BJ (cell line): Measurements from ENCODE around the gene INSC. TPM values are rescaled to one million over a fixed set of nuclear protein-coding genes. Genes with fewer than 3 reads are reported as not detected.

ENCODE experiments used
- CTCF ChIA-PET: fragments of 350-600 bp; formaldehyde crosslinking; extraction: SDS; loops from one replicate; lab custom pipeline; 2021; ENCODE audit warnings: antibody characterized with exemption, inconsistent platforms; lab: Yijun Ruan, JAX
- POLR2A ChIA-PET: fragments of 300-600 bp; sonication (Branson Sonifier 250); formaldehyde crosslinking; extraction: SDS; loops from one replicate; lab custom pipeline; 2021; ENCODE audit warnings: antibody characterized with exemption; lab: Charles Lee
- DNase-seq: peaks from one replicate; pipeline ENCODE4 v3.0.0-alpha.2; 2011; ENCODE audit warnings: low read depth
- H3K27me3 ChIP-seq: 2 replicates; pipeline ENCODE4 v1.6.0; 2011; ENCODE audit warnings: low read length; ENCODE audit not compliant: control insufficient read depth, insufficient read depth
- H3K36me3 ChIP-seq: 2 replicates; pipeline ENCODE4 v1.5.1; 2011; ENCODE audit warnings: low read length; ENCODE audit not compliant: control insufficient read depth, insufficient read depth
- H3K4me3 ChIP-seq: 2 replicates; pipeline ENCODE4 v1.5.1; 2011; ENCODE audit warnings: low read depth, mild to moderate bottlenecking, control low read depth, low read length
- CTCF ChIP-seq: IDR thresholded peaks from 2 replicates; pipeline ENCODE4 v1.5.1; 2011; ENCODE audit warnings: low read depth, mild to moderate bottlenecking, control low read depth, inconsistent platforms, low read length, moderate library complexity; ENCODE audit not compliant: insufficient read depth
- polyA plus RNA-seq: library from polyadenylated mRNA; depleted of rRNA; stranded (reverse); fragments of >200 nt; gene quantifications from 2 replicates; pipeline ENCODE4 v1.2.3, GENCODE V29; 2011

INSC gene
- polyA plus RNA-seq, 1 experiment = 0.10 TPM

- POLR2A ChIA-PET = no interaction called here
Measured at GRCh38 chr11:15145615-15146014, 30.9 kb downstream of the INSC start.

GRCh38 chr11:15146271-15147003 lies 31.7 kb downstream of the INSC start:
- ChIA-PET POLR2A (interaction anchor here (0.6 kb wide), 1 partner anchor 39 kb away, joined by 3 read pairs; no protein-coding TSS in a partner anchor), CTCF (interaction anchor here (1.2 to 2.9 kb wide), 3 partner anchors 10 to 34 kb away, joined by 3 to 10 read pairs (median 5); no protein-coding TSS in a partner anchor)
- no peaks in the 10 kb centered on the region for H3K36me3 ChIP-seq
- TF ChIP-seq CTCF = no peak
- no peak for DNase-seq
- H3K27me3 ChIP-seq = no peaks in the 10 kb centered on the region
- no peak overlapping the region for H3K4me3 ChIP-seq

More at GRCh38 chr11:15145615-15146014, 30.9 kb downstream of the INSC start:
- CTCF ChIA-PET = interaction anchor here (1.0 to 2.9 kb wide), 3 partner anchors 13 to 45 kb away, joined by 3 to 10 read pairs (median 3); no protein-coding TSS in a partner anchor
- TF ChIP-seq CTCF = no peak
- Histone ChIP-seq H3K36me3 (no peaks in the 10 kb centered on the region), H3K27me3 (no peaks in the 10 kb centered on the region), H3K4me3 (no peak overlapping the region)
- no peak for DNase-seq

- Histone ChIP-seq H3K27me3 (no peaks in the 10 kb centered on the region), H3K4me3 (no peak overlapping the region), H3K36me3 (no peaks in the 10 kb centered on the region)
- TF ChIP-seq CTCF = no peak
- ChIA-PET CTCF (interaction anchor here (0.9 kb wide), 1 partner anchor 47 kb away, joined by 3 read pairs; no protein-coding TSS in a partner anchor), POLR2A (no interaction called here)
- no peak for DNase-seq
Measured at GRCh38 chr11:15148169-15148568, 33.4 kb downstream of the INSC start.

- no peak for TF ChIP-seq CTCF
- Histone ChIP-seq H3K36me3 (no peaks in the 10 kb centered on the region), H3K27me3 (no peaks in the 10 kb centered on the region), H3K4me3 (no peak overlapping the region)
- POLR2A ChIA-PET = no interaction called here
- DNase-seq = no peak
- CTCF ChIA-PET = no interaction called here
Measured at GRCh38 chr11:15149050-15149449, 34.3 kb downstream of the INSC start.

- no peak for DNase-seq
- Histone ChIP-seq H3K27me3 (no peaks in the 10 kb centered on the region), H3K36me3 (no peaks in the 10 kb centered on the region), H3K4me3 (no peak overlapping the region)
- no peak for TF ChIP-seq CTCF
- CTCF ChIA-PET = interaction anchor here (0.9 to 1.6 kb wide), 3 partner anchors 9 to 49 kb away, joined by 3 to 5 read pairs (median 3); no protein-coding TSS in a partner anchor
- POLR2A ChIA-PET = no interaction called here
Measured at GRCh38 chr11:15150507-15150906, 35.8 kb downstream of the INSC start.
